GM23248 (cell line): ENCODE data around the gene CADM1.

Experiments
- EZH2 ChIP-seq: fragments of 200-600 bp; sonication (generic); IDR thresholded peaks from 2 replicates; pipeline ENCODE4 v1.6.1; 2018; ENCODE audit warnings: antibody characterized with exemption, mild to moderate bottlenecking; ENCODE audit not compliant: insufficient read depth, poor library complexity, severe bottlenecking
- EZH2phosphoT487 ChIP-seq: fragments of 200-600 bp; sonication (generic); IDR thresholded peaks from 2 replicates; pipeline ENCODE4 v1.6.1; 2018; ENCODE audit warnings: antibody characterized with exemption, moderate library complexity, mild to moderate bottlenecking, low read depth; ENCODE audit not compliant: insufficient read depth

- TF ChIP-seq EZH2 (no peak), EZH2phosphoT487 (no peak)
Measured at GRCh38 chr11:115481528-115481927, 22.7 kb downstream of the CADM1 start.
